Endometrium (tissue), 2 donors: ENCODE results near the gene NUFIP2.
"Not testable (repeated sequence)": the region's sequence is repeated elsewhere in the genome, so short reads cannot be mapped to it uniquely, and the experiment has no call there.

ENCODE experiments used
- FAIRE-seq: peaks from 2 replicates; lab custom pipeline; 2012; peaks lifted over from hg19 to GRCh38; lab: Jason Lieb, UNC
- donor health status: control.
- donor health status: control.

The NUFIP2 gene

DNA sequence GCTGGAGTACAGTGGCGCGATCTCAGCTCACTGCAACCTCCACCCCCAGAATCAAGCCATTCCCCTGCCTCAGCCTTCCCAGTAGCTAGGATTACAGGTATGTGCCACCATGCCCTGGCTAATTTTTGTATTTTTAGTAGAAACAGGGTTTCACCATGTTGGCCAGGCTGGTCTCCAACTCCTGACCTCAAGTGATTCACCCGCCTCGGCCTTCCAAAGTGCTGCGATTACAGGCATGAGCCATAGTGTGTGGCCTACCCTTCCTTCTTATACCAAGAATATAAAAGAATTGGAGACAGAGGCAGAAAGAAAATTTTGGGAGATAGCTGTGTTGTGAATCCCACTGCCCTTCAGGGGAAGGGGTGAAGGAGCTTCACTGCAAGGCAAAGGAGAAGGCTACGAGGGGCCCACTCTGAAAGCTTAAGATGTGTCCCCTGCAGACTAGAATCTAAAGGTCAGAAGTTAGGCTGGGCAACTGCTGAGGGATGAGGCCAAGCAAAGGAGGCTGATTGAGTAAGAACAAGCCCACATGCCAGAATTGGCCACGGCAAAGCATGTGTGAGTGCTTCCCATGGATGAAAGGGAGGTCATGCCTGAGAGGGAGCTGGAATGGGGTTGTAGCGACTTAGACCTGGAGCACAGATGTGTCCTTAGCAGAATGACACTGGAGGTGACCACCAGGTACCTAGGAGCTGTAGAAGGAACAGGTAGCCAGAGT lies 55.7 kb downstream of the NUFIP2 start:
- no peak for FAIRE-seq

- no peak for FAIRE-seq
Measured at GRCh38 chr17:29237476-29238132, 56.3 kb downstream of the NUFIP2 start.

DNA sequence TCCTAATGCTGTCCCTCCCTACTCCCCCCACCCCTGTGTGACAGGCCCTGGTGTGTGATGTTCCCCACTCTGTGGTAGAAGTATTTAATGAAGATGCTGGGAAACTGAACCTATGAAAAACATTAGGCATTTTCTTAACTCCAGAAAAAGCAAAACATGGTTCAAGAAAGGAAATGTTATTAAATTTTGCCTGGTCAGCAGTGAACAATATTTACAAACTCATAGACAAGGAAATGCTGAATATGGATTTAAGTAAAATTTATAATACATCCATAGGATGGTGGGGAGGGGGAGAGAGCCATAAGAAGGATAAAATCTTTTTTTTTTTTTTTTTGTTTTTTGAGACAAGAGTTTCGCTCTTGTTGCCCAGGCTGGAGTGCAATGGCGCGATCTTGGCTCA lies 58.0 kb downstream of the NUFIP2 start:
- no peak for FAIRE-seq

DNA sequence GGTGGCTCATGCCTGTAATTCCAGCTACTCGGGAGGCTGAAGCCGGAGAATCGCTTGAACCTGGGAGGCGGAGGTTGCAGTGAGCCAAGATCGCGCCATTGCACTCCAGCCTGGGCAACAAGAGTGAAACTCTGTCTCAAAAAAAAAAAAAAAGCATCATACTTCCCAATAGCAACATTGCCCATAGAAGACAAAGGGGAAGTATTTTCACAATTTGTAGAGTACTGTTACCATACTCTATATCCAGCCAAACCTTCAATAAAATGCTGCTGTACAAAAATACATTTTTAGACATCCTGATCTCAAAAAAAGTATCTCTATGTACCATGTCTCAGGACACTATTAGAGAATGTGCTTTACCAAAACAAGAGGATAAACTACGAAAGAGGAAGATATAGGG lies 59.0 kb downstream of the NUFIP2 start:
- not testable (repeated sequence) for FAIRE-seq

DNA sequence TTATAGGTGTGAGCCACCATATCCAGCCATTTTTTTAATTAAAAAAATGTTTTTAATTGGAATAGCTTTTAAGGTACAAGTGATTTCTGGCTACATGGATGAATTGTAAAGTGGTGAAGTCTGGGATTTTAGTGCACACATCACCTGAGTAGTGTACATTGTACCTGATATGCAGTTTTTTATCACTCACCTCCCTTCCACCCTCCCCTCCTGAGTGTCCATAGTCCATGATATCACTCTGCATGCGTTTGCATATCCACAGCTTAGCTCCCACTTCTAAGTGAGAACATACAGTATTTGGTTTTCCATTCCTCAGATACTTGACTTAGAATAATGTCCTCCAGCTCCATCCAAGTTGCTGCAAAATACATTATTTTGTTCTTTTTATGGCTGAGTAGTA lies 60.6 kb downstream of the NUFIP2 start:
- FAIRE-seq, result no peak

- no peak for FAIRE-seq
Measured at GRCh38 chr17:29225396-29225795, 68.6 kb downstream of the NUFIP2 start.

DNA sequence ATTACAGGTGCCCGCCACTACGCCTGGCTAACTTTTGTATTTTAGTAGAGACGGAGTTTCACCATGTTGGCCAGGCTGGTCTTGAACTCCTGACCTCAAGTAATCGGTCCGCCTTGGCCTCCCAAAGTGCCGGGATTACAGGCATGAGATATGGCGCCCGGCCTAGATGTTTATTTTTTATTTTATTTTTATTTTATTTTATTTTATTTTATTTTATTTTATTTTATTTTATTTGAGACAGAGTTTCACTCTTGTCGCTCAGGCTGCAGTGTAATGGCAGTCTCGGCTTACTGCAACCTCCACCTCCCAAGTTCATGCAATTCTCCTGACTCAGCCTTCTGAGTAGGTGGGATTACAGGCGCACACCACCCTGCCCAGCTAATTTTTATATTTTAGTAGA lies 72.6 kb downstream of the NUFIP2 start:
- FAIRE-seq, result not testable (repeated sequence)

- FAIRE-seq, result no peak
Measured at GRCh38 chr17:29219378-29220047, 74.4 kb downstream of the NUFIP2 start.

DNA sequence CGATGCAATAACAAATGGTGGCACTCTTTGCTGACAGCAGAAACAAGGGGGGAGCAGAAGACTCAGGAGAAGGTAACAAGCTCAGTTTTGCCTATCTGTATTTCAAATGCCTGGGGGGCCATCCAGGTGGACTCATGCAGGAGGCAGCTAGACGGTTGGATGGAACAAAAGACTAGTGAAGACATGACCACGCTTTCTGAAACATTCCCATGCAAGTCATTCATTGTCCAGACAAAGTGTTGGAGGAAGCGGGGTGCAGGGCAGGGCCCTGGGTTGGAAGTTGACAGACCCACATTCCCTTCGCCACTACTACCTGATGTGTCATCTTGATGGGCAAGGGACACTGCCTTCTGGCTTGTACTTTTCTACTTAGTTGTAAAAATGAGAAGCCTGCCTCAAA lies 77.1 kb downstream of the NUFIP2 start:
- no peak for FAIRE-seq

DNA sequence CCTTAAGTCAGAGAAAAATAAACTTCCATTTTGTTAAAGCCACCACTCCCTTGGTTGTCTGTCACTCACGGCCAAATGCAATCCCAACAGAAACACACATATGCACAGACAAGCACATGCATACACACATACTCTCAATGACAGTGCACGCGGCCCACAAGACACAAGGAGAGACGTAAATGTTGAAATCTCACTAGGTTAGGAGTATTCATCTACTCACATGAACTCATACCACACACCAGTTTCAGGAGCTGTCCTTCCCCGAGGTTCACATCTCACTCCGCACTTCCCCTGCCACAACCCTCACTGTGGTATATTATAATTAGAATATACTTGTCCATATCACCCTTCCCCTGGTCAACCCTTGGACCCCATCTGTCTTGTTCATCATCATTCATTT lies 77.8 kb downstream of the NUFIP2 start:
- FAIRE-seq, result no peak

DNA sequence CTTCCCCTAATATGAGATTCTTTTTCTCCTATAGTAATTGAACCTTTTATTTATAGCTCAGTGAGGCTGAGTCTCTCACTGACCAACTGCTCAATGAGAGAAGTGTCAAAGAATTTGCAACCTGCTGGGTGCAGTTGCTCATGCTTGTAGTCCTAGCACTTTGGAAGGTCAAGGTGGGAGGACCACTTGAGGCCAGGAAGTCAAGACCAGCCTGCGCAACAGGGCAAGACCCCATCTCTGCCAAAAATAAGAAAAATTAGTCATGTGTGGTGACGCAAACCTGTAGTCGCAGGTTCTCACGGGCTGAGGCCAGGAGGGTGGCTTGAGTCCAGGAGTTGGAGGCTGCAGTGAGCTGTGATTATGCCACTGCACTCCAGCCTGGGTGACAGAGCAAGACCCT lies 78.2 kb downstream of the NUFIP2 start:
- no peak for FAIRE-seq

DNA sequence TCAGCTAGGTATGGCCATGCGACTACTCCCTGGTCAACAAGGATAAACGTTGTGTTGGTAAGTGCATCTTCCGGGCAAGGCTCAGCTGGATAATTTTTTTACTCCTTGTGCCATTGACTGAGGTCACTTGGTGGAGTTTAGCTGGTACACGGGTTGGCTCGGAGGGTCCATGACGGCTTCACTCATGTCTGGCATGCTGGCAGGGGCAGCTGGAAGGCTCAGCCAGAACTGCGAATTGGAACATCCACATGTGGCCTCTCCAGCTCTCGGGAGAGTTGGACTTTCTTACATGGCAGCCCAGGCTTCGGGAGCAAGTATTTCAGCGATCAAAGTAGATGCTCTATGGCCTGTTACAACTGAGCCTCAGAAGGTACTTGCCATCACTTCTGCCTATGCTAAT lies 78.8 kb downstream of the NUFIP2 start:
- no peak for FAIRE-seq

DNA sequence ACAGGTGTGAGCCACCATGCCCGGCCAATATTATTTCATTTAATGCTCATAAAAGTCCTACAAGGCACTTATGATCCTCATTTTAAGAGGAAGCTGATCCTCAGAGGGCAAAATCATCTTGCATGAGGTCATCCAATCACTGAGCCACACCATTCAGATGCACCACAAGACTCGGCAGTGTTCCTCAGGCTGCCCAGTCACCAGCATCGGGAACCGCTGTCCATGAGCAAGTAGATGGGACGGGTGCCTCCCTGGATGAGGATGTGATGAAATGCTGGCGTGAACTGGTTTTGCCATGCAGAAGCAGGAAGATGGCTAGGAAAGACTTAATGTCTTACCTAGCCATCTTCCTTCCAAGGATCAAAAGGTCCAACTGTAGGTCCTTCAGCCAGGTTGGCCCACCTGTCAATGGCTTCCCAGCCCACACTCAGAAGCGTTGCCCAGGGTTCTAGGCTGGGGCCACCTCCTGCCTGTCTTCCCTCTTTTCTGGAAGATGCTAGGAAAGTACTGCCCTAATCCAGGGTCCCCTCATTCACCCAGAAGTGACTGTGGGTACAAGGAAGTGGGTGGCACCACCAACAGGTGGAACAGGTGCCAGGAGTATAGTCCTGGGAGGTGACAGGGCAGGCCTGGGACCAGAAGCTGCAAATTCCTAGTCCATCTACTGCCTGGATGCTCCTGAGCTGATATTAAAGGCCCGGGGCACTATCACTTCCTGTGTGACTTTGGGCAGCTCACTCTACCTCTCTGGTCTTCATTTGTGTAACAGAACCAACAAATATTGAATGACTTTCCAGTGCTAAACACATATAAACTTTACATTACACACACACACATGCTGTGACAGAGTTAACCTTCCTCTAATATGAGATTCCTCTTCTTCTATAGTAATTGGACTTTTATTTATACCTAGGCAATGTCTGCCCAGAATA lies 79.5 kb downstream of the NUFIP2 start:
- FAIRE-seq, result no peak

DNA sequence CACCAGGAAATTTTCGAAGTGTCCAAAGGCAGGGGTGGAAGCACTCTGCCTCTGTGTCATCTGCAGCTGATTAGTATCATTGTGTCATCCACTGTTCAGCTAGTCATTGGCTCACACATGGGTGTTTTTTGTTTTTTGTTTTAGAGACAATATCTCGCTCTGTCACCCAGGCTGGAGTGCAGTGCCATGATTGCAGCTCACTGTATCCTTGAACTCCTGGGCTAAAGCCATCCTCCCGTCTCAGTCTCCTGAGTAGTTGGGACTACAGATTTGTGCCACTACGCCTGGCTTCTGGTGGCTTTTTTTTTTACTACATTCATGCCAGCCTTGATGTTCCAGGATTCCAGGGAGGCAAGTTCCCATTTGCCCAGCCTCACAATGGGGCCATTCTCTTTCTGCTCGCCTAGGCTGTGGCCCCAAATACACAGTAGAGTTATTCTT lies 81.2 kb downstream of the NUFIP2 start:
- no peak for FAIRE-seq

DNA sequence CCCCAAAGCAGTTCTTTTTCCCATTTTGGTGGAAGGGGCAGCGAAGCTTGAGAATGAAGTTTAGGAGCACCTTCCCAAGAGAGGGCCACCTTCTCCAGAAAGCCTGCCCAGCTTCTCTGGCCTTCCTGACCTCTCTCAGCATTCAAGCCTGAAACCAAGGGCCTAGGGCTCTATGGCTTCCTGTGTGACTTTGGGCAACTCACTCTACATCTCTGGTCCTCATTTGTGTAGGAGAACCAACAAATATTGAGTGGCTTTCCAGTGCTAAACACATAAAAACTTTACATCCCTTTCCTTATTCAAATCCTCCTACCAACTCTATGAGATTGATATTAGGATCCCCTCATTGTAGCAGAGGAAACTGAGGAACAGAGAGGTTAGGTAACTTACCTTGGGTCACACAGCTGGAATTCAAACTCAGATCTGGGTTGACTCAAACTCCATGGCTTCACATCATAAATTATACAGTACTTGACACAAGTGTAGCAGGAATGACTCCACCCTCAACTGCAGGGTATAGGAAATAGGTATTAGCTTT lies 81.8 kb downstream of the NUFIP2 start:
- no peak for FAIRE-seq

DNA sequence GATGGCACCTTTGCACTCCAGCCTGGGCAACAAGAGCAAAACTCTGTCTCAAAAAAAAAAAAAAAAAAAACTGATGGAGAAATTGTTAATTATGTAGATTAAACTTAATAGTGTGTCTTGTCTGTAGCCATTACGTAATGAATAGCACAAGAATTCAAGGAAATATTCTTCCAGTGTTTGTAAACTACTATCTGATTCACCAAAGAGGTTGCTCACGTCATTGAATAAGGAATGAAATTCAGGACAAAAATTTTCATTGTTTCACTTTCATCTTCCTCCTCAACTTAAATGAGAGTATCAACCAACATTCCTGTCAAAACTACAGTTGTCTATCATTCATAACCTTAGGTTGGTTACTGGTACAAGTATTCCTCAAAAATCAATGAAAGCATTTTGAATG lies 83.1 kb downstream of the NUFIP2 start:
- FAIRE-seq, result no peak

GRCh38 chr17:29209073-29209472 lies 84.9 kb downstream of the NUFIP2 start:
- FAIRE-seq, result no peak

- no peak for FAIRE-seq
Measured at GRCh38 chr17:29207975-29208374, 86.0 kb downstream of the NUFIP2 start.
